Right lung (tissue), 5 donors: ENCODE data around the gene RAB40B. TPM values are rescaled to one million over a fixed set of nuclear protein-coding genes. Genes with fewer than 3 reads are reported as not detected.

Experiments used
- DNase-seq, 2 donors: peaks; one replicate each; pipeline ENCODE4 v3.0.0-alpha.2; 2013
- polyA plus RNA-seq, 5 donors: library from polyadenylated mRNA; unstranded; fragments of 120-200 nt; gene quantifications; one replicate each; pipeline versions ENCODE4 v1.2.1 to v1.2.3, GENCODE V29; 2013; ENCODE audit warnings: inconsistent platforms in 1 of 5, low replicate concordance in 1 of 5; ENCODE audit not compliant: insufficient read length in 5 of 5, insufficient read depth in 1 of 5

The RAB40B gene
- polyA plus RNA-seq, 5 donors = 15.4 to 31.9 (median 22.4) TPM

GRCh38 chr17:82675476-82676245, 22.8 kb downstream of the RAB40B start:
- DNase-seq = no peak

- no peak for DNase-seq
Observed at GRCh38 chr17:82674656-82675475, 23.6 kb downstream of the RAB40B start.

- DNase-seq = no peak
Observed at GRCh38 chr17:82670661-82671450, 27.6 kb downstream of the RAB40B start.

- DNase-seq = no peak
Observed at GRCh38 chr17:82668631-82669099, 29.8 kb downstream of the RAB40B start.

- no peak for DNase-seq
Observed at GRCh38 chr17:82668024-82668630, 30.4 kb downstream of the RAB40B start.

- DNase-seq = no peak
Observed at GRCh38 chr17:82667668-82668000, 30.9 kb downstream of the RAB40B start.

DNA sequence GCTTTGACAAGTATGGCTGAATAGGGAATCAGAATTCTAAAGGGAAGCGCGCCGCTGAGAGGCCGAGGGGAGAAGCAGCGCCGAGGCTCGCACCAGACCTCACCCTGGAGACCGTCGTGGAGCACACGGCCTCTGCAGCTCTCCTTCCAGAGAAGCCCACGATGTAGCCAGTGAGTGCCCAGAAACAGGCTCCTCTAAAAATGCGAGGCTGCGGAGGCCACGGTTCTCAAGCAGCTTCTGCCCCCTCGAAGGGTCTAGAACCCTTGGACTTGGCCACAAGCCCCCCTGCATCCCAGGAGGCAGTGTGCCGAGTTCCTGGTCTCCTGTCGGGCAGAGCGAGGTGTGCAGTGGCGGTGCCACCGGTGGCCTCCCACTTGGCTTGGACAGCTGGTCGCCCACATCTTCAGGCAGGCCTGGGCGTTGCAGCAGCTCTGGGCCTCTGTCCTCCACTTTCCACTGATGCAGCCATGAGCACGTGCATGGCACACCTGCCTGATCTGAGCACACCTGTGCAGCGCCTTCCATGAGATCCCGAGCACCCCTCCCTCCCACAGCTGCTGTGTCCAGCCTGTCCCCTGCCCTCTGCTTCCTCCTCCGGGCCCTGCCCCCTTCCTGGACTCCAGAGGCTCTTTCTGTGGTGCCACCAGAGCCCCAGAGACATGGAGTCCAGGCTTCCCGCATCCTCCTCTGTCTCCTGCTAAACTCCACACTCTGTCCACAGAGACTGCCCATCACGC, 31.4 kb downstream of the RAB40B start:
- no peak for DNase-seq

GRCh38 chr17:82665891-82666290, 32.6 kb downstream of the RAB40B start:
- DNase-seq = no peak

- no peak for DNase-seq
Observed at GRCh38 chr17:82665217-82665616, 33.3 kb downstream of the RAB40B start.

- no peak for DNase-seq
Observed at GRCh38 chr17:82664701-82665182, 33.8 kb downstream of the RAB40B start.

- no peak for DNase-seq
Observed at GRCh38 chr17:82664276-82664575, 34.3 kb downstream of the RAB40B start.

DNA sequence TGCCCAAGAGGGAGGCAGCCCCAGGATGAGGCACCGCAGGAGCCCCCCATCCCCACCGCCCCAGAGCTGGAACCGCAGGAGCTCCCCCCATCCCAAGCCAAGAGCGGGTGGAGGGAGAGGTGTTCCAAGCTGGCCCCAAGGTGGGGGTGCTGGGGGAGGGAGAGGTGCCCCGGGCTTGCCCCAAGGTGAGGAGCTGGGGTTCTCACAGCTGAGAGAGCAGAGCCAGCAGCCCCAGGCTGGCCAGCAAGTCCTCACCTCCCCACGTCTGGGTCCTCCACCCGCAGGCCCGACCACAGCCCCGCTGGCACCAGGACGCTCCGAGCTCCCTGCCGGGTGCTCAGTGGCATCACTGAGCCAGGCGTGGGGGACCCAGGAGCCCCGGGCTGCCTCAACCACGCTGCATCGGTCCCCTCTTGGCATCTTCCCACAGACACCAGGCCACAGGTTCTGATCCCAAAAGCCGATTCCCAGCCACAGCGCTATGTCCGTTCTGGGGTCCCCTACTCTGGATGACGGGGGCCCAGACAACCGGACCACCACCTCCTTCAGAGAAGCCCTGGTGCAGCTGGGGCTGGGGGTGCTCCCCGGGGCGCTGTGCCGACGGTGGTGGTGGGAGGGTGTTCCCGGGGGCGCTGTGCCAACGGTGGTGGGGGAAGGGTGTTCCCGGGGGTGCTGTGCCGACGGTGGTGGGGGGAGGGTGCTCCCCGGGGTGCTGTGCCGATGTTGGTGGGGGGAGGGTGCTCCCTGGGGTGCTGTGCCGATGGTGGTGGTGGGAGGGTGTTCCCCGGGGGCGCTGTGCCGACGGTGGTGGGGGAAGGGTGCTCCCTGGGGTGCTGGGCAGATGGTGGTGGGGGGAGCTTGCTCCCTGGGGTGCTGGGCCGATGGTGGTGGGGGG, 34.9 kb downstream of the RAB40B start:
- DNase-seq = no peak

DNA sequence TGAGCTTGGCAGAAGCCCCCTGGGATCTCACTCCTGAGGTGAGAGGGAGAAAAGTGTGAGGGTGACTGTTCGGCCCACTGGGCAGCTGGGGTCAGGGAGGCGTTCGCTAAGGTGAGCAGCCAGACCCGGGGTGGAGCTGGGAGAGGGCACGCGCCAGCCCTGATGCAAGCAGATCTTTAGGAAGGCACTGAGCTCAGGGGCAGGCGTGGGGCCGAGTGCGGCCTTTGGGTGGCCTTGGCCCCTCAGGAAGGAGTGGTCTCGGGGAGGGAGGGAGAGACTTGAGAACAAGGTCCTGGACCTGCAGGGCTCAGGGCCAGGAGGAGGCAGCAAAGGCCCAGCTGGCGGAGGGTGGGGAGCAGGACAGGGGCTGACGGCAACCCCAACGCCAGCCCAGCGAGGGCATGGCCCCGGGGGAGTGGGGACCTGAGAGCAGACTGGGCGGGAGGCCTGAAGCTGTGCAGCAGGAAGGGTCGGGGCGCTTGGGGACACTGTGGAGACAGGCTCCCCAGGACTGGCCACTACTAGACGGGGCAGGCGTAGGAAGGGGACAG, 35.7 kb downstream of the RAB40B start:
- DNase-seq = no peak

GRCh38 chr17:82661717-82662683, 36.5 kb downstream of the RAB40B start:
- no peak for DNase-seq

DNA sequence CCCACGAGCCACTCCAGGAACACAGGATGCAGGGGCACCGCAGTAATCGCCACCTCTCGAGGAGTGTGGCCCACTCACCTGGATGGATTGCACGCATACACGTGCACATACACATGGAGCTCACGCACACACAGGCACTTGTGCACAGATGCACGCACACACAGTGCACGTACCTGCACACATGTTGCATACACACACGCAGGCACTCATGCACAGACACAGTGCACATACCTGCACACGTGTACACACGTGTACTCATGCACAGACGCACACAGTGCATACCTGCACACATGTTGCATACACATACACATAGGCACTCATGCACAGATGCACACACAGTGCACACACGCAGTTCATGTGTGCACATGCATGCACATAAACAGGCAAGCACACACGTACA, 38.6 kb downstream of the RAB40B start:
- no peak for DNase-seq

- DNase-seq = no peak
Observed at GRCh38 chr17:82658796-82659452, 39.6 kb downstream of the RAB40B start.

DNA sequence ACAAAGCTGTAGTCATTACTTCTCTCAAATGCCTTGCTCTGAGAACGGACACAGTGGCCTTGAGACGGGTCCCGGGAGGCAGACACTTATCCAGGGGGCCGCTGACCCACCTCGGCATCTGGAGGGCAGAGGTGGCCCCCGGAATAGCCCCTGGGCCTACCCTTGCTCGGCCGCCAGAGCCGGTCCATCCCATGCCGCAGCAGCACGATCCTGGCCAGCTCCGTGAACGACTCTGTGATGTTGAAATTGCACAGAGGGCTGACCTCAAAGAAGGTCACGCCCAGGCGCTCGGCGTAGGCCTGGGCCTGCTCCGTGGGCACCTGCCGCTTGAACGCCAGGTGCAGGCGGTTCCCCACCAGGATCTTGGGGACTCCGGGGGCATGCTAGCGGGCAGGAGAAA, 40.2 kb downstream of the RAB40B start:
- no peak for DNase-seq

GRCh38 chr17:82657926-82658325, 40.6 kb downstream of the RAB40B start:
- DNase-seq = no peak
